ENCODE results near the gene GHRH.

GHRH gene

GRCh38 chr20:37290158-37290810, 28.7 kb upstream of the GHRH start:
- no peak for DNase-seq (ENCODE audit: low read depth)

GRCh38 chr20:37288091-37288490, 26.5 kb upstream of the GHRH start:
- DNase-seq (ENCODE audit: low read depth) = no peak

- no peak for DNase-seq (ENCODE audit: low read depth)
Measured at GRCh38 chr20:37285664-37286374, 24.2 kb upstream of the GHRH start.

DNA sequence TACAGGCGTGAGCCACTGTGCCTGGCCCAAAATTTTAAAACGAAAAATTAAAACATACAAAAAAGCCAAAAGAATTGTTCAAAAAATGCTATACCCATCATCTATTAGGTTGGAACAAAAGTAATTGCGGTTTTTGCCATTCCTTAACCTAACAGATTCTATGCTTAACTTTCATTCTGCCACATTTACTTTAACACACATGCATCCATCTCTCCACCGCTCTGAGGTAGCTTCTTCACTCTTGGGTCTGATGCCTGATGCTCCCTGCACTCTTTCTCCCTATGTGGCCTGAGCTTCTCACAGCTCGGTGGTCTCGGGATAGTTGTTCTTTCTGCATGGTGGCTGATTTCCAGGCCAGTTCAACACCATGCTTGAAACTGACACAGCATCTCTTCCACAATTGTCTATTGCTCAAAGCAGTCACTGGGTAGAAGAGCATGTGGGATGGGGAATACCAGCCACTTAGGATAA, 23.1 kb upstream of the GHRH start:
- DNase-seq (ENCODE audit: low read depth) = no peak

GRCh38 chr20:37283530-37284195, 22.0 kb upstream of the GHRH start:
- DNase-seq (ENCODE audit: low read depth) = no peak

- no peak for DNase-seq (ENCODE audit: low read depth)
Measured at GRCh38 chr20:37282556-37282955, 20.9 kb upstream of the GHRH start.

DNA sequence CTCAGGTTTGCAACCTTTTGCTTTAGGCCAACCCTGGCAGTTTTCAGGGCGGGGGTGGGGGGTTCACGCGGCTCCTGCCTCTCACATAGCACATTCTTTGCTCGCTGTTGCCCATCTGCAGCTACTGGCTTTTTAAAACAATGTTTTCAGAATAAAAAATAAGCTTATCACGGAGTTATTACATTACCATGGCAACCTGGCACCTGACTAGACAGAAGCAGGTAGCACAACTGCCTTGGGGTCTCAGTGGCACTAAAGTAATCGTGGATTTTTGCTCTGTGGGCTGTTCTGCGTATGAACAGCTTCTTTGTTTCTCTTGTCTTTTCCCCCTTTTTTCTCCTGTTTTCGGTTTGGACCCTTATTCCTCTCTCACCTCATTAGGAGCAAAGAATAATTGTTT, 18.8 kb upstream of the GHRH start:
- DNase-seq (ENCODE audit: low read depth) = no peak

GRCh38 chr20:37279820-37280219, 18.2 kb upstream of the GHRH start:
- no peak for DNase-seq (ENCODE audit: low read depth)

DNA sequence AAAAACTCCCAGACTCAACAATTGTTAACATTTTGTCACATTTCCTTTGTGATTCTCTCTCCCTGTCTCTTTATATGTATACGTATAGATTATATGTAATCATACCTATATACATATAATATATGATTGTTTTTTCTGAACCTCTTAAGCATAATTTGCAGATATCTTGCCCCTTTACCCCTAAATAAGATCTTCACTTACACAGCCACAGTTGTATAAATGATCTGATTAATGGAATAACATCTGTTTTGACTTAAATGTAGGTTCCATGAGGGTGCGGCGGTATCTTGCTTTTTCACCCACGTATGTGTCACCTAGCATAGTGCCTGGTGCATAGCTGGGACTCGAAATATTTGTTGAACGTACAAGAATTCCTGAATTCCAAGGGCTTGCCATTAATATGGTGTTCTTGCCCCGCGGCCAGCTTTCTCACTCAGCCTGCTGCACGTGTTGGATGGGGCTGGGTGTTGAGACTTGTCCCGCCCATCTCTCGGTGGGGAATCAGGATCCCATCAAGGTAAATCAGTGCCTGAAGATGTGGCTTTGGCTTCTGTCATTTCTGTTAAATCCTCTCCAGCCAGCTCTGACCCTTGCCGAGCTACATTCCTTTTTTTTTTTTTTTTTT, 17.5 kb upstream of the GHRH start:
- no peak for DNase-seq (ENCODE audit: low read depth)

GRCh38 chr20:37277253-37277593, 15.6 kb upstream of the GHRH start:
- DNase-seq (ENCODE audit: low read depth) = no peak

- no peak for DNase-seq (ENCODE audit: low read depth)
Measured at GRCh38 chr20:37276494-37277252, 15.1 kb upstream of the GHRH start.

DNA sequence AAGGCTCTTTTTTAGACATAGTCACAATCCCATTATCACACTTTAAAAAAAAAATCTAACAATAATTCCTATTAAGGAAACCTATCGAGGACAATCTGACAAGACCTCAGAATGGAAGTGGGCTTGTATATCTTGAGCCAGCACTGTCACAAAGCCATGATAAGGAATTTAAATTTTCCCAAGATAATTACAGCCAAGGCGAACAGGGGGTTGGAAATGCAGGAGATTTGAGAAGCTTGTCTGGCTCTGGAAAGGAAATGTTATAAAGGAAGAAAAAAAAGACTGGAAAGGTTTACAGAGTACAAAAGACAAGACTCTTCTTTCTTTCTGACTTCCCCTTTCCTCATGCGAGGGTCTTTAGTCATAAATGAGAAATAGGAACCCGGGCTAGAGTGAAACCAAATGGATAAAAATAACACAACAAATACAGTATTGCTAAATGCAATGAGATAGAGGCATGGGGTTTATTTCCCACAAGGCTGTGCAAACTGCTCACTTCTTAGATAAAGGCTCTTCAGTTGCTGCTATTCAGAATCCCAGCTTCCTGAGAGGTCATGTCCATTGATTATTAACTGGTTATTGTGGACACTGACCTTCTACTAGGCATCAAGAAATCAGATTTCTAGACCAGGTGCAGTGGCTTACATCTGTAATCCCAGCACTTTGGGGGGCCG, 13.4 kb upstream of the GHRH start:
- no peak for DNase-seq (ENCODE audit: low read depth)

DNA sequence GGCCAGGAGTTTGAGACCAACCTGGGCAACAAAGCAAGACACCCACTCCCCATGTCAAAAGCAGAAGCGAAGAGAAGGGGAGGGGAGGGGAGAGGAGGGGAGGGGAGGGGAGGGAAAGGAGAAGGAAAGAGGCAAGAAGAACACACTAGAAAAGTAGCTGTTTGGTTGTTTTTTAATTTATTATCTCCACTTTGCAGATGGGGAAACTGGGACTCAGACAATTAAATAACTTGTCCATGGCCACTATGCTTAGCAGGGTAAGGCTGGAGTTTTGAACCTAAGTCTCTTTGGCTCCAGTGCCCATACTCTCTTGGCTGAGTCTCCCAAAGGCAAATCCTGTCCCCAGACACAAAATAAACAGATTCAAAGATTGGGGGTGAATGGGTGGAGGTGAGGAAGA, 12.4 kb upstream of the GHRH start:
- no peak for DNase-seq (ENCODE audit: low read depth)

DNA sequence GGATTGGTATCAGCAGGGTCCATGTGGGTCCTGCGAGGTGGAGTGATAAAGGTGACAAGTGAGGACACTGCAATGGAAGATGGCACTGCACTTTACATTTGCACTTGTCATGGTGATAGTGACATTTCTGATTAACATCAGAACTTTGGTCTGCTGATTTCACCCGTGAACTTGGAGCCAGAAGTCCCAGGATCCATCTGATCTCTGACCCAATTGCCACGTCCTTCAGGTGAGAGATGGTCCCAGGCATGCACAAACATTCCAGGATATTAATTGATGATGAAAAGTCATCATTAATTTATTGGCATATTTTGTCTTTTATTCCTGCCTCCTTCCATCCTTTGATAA, 9.8 kb upstream of the GHRH start:
- no peak for DNase-seq (ENCODE audit: low read depth)

- DNase-seq (ENCODE audit: low read depth) = no peak
Measured at GRCh38 chr20:37270576-37271420, 9.2 kb upstream of the GHRH start.

GRCh38 chr20:37267667-37268313, 6.2 kb upstream of the GHRH start:
- DNase-seq (ENCODE audit: low read depth) = no peak

DNA sequence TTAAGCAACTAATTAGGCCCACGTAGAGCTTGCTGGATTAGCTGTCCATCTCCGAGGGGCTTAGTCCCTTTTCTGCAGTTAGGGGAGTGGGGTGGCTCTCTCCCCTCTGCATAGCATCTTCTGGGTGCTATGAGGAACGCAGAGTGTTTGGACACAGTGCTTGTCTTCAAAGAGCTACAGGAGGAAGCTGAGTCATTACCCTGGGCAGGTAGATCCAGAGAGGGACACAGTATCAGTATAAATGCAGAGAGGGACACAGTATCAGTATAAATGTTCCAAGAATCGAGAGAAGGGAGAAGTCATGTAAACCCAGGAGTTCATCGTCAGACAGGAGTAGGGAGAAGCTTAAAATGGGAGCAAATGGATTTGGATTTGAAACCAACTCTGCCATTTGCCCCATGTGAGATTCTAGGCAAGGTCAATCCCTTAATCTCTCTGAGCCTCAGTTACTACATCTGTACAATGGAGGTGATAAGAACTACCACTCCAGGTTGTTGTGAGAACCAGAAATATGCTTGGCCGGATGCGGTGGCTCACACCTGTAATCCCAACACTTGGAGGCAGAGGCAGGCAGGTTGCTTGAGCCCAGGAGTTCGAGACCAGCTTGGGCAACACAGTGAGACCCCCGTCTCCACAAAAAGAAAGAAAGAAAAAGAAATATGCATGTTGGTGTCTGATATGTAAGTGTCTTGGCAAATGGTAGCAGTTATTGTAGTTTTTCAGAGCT, 5.5 kb upstream of the GHRH start:
- no peak for DNase-seq (ENCODE audit: low read depth)

DNA sequence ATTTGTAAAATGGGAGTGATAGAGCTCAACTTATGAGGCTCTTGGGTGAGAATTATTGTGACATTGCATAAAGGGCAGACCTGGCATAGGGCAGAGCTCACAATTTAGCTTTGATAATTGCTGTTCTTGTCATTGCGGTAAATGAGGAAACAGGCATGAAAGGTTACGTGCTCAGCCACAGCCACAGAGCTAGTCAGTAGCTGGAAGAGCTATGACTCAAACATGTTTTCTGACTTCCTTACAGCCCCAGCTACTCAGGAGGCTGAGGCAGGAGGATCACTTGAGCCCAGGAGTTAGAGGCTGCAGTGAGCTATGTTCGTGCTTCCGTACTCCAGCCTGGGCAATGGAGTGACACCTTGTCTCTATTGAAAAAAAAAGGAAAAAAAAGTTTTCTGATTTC, 3.5 kb upstream of the GHRH start:
- no peak for DNase-seq (ENCODE audit: low read depth)

GRCh38 chr20:37263686-37264085, 2.1 kb upstream of the GHRH start:
- DNase-seq (ENCODE audit: low read depth) = no peak

GRCh38 chr20:37262505-37262904, 891 bp upstream of the GHRH start:
- DNase-seq (ENCODE audit: low read depth) = no peak

Data from activated T-cell treated with anti-CD3 and anti-CD28 coated beads for 1 hour (primary cell).